OCI-LY1 (cell line): ENCODE results near the gene CCDC142.

Source experiments
- EZH2 ChIP-seq: fragments of 200-600 bp; sonication (generic), shearing (Covaris generic); IDR thresholded peaks from 2 replicates; pipeline ENCODE4 v1.8.0; 2017; ENCODE audit warnings: borderline replicate concordance, mixed run types, mild to moderate bottlenecking, antibody characterized with exemption, low read length, moderate library complexity, mixed read lengths
- TF ChIP-seq, protein P1 (sequence below): fragments of 200-600 bp; sonication (generic), shearing (Covaris generic); IDR thresholded peaks from 2 replicates; pipeline ENCODE4 v1.5.1; 2017; ENCODE audit warnings: mild to moderate bottlenecking, antibody characterized with exemption, low read length, moderate library complexity, mixed read lengths

DNA sequence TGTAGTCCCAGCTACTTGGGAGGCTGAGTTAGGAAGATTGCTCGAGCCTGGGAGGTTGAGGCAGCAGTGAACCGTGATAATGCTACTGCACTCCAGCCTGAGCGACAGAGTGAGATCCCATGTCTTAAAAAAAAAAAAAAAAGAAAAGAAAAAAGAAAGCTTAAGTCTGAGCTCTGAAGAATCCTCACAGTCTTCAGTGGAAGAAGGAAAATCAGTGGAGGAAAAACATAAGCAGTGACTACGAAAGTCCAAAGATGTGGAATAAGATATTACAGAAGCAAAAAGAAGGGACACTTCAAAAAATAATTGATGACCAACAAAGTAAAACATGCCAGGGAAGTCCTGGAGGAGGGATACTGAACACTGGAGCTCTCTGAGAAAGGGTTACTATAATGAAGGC, 27.5 kb upstream of the CCDC142 start:
- TF ChIP-seq, protein P1, sequence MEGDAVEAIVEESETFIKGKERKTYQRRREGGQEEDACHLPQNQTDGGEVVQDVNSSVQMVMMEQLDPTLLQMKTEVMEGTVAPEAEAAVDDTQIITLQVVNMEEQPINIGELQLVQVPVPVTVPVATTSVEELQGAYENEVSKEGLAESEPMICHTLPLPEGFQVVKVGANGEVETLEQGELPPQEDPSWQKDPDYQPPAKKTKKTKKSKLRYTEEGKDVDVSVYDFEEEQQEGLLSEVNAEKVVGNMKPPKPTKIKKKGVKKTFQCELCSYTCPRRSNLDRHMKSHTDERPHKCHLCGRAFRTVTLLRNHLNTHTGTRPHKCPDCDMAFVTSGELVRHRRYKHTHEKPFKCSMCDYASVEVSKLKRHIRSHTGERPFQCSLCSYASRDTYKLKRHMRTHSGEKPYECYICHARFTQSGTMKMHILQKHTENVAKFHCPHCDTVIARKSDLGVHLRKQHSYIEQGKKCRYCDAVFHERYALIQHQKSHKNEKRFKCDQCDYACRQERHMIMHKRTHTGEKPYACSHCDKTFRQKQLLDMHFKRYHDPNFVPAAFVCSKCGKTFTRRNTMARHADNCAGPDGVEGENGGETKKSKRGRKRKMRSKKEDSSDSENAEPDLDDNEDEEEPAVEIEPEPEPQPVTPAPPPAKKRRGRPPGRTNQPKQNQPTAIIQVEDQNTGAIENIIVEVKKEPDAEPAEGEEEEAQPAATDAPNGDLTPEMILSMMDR, result no peak
- no peak for TF ChIP-seq EZH2
